HG03139 (cell line): Measurements from ENCODE around the gene OGFR.

ENCODE experiments used
- ATAC-seq: cut with Tn5 transposase; IDR thresholded peaks from one replicate; pipeline ENCODE4 v1.9.1; 2021; ENCODE audit not compliant: unreplicated experiment

The OGFR gene

DNA sequence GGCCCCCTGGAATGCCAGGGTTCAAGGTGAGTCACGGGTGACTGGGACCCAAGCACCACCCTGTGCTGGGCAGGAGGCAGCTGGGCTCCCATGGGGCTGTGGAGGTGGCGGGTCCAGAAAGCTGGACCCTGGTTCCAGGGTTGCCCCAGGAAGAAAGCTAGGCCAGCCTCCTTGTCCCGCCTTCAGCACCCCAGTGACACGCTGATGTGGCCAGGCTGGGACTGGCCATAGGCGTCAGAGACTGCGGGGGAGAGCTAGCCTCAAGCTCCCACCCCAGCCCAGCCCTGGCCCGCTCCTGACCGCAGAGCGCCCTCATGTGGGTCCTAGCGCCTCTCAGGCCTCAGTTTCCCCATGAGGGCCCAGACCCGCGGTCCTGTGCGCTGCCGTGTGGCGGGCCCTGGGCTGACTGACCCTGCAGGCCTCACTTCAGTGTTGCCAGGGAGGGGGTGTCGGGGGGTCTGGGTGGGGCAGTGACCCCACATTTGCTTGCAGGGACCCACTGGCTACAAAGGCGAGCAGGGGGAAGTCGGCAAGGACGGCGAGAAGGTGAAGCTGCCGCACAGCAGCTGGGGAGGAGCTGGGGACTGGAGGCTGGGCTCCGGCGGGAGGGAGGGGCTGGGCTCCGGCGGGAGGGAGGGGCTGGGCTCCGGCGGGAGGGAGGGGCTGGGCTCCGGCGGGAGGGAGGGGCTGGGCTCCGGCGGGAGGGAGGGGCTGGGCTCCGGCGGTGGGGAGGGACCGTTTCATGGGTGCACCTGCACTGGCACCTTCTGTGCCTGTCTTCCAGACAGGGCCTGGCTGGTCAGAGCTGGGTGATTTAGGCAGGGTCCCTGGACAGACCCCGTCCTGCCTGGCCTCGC lies 20.1 kb downstream of the OGFR start:
- no peak for ATAC-seq

DNA sequence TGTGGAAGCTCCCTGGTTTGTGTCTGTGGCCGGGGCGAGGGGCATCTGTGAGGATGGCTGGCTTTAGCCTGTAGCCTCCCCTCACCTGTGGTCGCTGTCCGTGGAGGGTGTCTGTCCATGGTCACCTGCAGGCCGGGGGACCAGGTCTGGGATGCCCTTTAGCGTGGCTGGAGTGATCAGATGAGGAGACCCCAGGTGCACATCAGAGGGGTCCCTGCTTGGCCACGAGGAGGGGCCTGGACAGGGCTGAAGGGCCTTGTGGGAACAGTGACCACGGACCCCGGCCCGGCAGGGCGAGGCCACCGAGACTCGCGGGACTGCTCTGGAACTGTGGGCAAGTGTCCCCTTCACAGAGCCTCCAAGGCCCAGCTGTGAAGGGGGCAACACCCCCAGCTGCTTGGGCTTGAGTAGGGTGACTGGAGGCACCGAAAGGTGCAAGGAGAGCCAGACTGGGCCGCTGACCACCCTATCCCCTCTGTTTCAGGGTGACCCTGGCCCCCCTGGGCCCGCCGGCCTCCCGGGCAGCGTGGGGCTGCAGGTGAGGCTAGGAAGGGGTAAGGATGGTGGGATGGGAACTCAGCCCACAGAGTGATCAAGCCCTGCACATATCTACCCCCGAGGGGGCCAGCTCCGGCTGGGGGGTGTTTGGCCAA lies 20.8 kb downstream of the OGFR start:
- no peak for ATAC-seq

DNA sequence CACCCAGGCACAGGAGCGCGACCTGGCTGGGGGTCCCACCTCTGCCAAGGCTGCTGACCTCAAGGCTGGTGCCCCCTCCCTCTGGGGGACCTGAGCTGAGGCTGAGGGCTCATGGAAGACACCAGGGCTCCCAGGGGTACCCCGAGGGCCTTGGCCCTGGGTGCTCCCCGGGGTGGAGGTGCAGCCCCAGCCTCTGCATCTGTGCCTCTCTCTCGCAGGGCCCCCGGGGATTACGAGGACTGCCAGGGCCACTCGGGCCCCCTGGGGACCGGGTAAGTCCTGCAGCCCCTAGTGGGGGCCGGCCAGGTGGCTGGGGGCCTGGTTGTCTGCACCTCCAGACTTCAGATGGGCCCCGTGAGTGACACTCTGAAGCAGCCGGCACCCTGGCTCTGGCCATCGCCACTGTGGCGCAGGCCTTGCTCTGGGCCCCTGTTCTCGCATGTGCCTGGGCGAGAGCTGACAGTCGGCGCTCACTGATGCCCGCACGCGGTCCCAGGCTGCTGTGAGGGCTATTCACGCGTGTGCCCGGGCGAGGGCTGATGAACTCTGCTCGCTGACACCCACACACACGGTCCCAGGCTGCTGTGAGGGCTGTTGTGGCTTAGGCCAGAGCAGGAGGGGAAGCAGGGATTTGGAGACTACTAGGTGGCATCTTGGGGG lies 21.5 kb downstream of the OGFR start:
- no peak for ATAC-seq

DNA sequence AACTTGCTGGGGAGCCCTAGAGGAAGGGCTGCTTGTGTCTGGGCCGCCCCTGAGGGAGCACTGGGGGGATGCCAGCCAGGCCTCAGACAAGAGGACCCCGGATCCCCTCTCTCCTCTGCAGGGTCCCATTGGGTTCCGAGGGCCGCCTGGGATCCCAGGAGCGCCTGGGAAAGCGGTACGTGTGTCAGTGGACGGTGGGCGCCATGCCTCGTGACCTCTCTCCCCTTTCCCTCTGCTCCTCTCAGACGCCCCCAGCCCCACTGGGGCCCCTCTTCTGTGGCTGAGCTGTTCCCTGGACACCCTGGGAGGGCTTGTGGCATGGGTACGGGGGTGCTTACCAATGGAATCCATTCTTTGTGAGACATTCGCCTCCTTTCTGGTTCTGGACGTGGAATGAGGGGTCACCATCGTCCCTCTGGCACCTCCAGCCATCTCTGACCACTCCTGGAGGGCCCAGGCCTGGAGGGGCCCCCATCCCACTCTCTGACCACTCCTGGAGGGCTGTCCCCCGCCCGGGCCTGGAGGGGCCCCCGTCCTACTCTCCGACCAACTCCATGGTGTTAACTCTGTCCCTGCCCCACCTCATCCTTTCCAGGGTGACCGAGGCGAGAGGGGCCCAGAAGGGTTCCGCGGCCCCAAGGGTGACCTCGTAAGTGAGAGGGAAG lies 22.1 kb downstream of the OGFR start:
- ATAC-seq: no peak

DNA sequence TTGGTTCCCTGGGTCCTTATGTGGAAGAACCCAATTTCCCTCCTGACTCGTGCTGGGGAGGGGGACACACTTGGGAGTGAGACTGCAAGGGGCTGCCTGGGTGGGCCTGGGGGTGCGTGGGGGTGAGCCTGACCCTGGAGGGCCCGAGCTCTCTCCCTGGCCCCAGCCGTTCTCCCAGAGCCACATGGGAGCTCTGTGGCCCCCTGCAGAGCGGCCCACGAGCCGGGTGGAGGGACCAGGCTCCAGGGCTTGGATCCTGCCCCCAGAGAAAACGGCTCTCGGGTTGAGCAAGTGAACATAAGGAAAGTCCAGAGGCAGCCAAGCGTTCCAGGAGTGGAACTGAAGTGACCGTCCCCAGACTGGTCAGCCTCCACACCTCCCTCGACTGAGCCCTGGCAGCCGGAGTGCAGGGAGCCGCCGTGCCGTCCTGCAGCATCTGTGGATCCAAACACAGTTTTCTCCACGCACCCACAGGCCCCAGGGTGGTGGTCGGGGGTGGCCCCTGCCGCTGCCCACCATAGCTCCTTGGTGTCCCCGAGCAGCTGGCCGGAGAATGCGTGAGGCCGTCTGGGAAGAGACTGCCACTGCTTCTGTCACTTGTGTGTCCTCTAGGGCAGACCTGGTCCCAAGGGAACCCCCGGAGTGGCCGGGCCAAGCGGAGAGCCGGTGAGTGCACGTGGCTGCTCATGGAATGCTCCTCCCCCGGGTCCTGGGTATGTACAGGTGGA lies 22.8 kb downstream of the OGFR start:
- no peak for ATAC-seq

DNA sequence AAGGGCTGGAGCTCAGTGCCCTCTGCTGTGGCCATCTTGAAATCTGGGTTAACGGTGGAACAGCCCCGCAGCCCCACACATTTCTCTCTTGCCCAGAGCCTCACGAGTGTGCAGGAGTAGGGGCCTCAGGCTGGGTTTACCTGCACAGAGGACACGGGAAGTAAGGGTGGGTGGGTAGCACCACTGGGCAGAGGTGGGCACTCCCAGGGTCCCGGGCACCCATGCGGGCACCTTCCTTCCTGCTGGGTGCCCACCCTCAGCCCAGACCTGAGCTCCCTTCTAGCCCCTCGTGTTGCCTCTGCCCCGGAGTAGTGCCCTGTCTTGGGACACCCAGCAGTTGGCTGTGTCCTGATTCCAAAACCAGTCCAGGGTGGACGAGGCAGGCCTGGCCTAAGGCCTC lies 23.4 kb downstream of the OGFR start:
- no peak for ATAC-seq

DNA sequence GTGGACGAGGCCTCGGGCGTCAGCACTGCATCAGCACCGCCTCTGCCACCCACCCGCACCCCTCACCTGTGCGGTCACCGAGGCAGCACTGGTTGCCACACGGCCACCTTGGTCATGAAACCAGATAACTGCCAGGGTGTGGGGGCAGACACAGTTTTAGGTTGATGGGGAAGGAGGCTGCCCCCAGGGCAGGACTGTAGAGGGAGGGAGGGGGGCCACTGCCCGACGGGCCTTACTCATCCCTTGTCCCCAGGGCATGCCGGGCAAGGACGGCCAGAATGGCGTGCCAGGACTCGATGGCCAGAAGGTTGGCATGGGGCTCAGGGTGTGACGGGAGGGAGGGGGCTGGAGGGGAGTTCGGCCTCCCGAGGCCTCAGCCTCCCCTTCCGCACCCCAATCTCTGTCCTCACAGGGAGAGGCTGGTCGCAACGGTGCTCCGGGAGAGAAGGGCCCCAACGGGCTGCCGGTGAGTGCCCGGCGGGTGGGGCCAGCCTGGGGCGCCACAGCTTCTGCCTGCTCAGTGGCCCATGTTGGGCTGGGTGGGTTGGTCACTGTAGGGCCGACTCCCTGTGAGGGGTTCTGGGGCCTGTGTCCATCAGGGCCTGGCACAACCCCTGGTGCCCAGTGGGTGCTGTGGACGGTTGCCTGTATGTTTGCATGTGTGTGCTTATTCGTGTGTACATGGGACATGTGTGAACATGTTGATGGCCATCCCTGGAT lies 24.0 kb downstream of the OGFR start:
- no peak for ATAC-seq

DNA sequence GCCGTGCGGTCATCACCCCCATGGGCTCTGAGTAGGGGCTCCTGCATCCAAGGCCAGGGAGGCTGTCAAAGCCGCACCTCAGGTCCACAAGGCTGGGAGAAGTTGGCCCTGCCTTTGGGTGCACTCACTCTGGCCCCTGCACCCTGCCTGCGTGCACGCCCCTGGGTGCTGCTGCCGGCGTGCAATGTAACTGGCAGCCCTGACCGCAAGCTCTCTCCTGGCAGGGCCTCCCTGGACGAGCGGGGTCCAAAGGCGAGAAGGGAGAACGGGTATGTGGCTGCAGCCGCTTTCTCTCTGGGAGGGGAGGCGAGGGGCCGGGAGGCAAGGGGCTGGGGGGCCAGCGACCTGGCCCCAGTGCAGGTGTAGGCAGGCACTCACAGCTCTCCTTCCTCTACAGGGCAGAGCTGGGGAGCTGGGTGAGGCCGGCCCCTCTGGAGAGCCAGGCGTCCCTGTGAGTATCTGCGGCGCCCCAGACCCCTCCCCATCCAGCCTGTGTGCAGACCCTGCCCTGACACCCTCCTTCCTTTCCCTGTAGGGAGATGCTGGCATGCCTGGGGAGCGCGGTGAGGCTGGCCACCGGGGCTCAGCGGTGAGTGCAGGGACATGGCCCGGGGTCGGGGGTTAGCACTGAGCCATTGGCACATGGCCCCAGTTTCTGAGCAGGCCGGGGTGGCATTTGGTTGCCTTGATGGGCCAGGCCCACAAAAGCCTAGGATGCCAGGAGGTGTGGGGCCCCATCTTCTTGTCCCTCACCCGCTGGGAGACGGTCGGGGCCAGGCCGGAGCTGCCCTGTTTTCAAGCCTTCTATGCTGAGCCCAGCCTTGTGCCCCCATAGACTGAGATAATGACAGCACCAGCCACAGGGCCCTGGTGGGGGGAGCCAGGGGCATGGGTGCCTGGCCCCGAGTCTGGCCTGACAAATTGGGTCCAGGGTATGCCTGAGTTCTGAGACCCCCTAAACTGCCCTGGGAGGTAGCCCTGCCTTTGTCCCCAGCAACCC lies 24.9 kb downstream of the OGFR start:
- no peak for ATAC-seq

DNA sequence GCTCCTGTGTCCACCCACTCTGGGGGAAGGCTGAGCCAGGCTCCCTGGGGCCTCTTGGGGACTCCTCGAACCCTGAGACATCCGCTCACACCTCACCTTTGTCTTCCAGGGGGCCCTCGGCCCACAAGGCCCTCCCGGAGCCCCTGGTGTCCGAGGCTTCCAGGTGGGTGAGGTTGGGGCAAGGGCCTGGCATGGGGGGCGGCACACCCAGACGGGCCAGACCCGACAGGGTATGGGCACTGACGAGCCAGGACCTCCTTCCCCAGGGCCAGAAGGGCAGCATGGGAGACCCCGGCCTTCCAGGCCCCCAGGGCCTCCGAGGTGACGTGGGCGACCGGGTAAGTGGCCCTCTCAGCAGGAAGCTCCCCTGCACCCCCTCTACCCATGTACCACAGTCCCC lies 25.6 kb downstream of the OGFR start:
- no peak for ATAC-seq

DNA sequence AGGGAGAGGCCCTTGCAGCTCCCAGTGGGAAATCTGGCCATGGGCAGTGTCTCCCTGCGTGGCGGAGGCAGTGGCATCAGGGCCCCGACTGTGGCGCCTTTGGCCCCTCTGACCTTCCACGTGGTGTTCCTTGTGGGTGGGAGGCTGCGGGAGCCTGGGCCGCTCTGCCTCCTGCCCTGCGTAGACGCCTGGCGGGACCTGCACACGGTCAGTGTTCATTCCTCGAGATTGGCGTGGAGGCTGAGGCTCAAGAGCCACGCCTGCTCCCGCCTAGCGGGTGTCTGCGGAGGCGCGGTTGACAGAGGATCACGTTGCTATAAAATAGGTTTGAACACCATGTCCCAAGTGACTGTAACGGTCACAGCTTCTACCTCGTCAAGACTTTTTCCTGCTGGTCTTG lies 26.2 kb downstream of the OGFR start:
- ATAC-seq: no peak

DNA sequence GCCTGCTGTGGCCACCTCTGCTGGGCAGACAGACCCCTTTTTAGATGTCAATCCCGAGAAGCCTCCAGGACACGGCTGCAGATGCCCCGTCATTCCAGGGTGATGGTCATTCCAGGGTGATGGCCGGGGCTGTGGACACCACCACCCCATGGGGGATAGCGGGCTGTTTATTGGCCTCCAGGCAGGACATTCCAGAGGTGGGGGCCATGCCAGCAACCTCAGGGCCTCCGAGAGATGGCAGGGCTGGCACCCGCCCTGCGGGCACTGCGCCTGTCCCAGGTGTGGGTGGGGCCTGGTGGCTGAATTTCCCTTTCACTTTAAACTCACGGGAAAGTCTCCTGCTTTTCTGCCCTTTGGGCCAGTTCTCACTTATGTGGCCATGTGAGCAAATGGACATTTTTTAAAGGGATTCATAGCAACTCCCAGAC lies 26.7 kb downstream of the OGFR start:
- no peak for ATAC-seq

DNA sequence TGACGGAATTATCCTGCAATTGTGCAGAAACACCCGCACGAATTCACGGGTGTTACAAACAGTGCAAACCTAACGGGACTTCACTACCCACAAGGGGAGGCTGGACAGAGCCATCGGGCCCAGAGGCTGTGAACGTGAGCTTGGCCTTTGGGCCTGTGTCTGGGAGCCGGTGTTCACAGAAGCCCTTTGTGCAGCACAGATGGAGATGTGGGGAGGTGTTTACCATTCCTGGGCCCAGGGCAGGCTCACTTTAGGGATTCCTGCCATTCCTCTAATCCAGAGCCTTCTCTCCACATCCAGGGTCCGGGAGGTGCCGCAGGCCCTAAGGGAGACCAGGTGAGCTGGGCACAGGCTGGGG lies 27.2 kb downstream of the OGFR start:
- ATAC-seq: no peak

DNA sequence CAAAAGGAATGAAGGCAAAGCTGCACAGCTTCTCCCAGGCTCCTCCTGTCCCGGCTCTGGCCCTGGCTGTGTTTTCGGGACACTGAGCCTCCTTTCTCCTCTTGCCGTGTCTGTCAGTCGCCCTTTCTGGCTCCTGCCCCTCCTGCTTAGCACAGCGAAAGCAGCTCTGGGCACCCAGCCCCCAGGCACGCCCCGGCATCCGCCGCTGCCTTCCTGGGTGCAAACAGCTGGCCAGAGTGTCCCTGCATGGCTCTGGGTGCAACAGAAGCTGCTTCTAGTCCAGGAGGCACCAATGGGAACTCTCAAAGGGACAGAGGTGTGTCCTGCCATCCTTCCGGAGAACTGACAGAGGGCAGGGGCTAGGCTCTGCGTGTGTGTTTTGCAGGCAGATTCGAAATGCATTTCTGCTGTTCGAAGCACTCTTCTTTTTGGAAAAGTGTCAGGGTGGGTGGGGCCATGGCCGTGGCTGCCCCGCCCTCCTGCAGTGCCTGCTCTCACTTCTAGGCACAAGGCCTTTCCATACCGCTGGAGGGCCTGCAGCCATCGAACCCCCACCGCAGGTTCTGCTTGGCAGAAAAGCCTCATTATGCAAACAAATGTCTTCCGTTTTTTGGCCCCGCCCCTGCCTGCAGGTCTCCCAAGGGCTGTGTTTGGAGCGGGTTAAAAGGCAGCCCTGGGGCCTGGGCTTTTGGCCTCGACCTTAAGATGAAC lies 27.7 kb downstream of the OGFR start:
- ATAC-seq: no peak

DNA sequence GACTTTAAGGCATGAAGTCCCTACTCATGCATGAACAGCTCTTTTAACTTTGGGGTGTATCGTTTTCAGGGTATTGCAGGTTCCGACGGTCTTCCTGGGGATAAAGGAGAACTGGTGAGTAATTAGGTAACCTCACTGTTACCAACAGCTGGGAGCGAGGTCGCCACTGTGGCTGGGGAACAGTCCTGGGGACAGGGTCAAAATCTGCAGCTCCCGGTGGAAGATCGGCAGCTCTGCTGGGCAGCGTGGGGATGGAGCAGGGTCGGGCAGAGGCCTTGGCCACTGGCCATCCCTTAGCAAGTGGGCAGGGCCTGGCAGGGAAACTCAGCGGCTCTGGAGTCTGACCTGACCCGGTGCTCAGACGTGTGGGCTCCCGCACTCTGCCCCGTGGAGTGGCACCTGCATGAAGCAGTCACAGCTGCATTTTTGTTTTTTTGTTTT lies 28.3 kb downstream of the OGFR start:
- ATAC-seq: no peak

DNA sequence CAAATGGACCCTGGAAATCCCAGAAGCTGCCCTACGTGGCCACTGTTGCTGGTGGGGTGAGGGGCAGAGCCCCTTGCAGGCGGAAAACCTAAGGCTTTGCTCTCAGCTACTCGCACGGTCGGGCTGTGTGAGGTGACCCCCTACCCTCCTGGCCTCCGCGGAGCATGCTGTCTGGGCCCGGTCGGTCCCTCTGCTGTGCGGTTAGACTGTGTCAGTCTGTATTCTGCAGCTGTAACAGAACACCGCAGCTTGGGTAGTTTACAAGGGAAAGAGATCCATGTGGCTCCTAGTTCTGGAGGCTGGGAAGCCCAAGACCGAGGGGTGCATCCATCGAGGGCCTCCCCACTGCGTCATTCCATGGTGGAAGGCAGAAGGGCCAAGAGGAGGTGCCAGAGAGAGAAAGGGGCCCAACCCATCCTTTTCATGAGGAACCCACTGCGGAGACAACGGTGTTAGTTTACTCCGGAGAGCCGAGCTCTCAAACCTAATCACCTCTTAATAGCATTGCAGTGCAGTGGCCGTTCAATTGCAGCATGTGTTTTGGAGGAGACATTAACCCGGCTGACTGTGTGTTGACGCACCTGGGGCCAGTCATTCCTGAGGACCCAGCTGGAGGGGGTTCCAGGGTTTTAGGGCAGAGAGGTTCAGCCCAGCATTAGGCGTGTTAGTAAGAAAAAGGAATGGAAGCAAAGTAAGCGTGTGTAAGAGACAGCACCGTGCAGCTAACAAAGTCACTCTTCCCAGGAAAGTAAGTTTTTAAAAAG lies 30.5 kb downstream of the OGFR start:
- ATAC-seq: no peak

DNA sequence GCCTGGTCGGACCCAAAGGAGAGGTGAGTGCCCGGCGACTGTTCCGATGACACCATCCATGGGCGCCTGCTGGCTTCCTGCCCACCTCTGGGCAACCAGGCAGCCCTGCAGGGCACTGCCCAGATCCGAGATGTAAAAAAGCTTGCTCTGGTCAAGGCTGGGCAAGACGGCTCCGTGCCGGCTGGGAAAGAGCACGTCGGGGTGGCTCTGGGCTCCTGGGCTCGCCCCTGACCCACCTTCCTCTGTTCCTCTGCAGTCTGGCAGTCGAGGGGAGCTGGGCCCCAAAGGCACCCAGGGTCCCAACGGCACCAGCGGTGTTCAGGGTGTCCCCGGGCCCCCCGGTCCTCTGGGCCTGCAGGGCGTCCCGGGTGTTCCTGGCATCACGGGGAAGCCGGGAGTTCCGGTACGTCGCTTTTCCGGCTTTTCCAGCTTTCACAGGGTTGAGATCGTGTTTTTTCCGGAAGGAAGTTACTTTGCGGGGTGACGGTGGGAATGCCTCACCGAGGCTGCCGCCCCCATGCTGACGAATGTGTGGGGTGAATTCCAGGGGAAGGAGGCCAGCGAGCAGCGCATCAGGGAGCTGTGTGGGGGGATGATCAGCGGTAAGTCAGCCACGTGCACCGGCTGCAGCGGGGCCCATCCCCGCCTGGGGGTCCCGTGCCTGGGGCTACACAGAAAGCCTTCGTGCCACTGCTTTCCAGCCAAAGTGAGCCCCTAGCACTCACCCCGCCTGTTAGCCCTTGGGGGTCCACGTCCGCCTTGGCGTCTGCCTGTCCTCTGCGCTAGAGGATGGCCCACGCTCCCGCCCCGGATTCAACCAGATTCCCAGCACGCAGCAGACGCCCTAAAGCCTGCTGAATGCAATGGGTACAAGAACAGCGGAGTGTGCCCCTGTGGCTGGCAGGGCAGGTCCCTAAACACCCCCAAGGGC lies 31.6 kb downstream of the OGFR start:
- ATAC-seq: no peak
